ENCODE results near the gene HNRNPA1.

DNA sequence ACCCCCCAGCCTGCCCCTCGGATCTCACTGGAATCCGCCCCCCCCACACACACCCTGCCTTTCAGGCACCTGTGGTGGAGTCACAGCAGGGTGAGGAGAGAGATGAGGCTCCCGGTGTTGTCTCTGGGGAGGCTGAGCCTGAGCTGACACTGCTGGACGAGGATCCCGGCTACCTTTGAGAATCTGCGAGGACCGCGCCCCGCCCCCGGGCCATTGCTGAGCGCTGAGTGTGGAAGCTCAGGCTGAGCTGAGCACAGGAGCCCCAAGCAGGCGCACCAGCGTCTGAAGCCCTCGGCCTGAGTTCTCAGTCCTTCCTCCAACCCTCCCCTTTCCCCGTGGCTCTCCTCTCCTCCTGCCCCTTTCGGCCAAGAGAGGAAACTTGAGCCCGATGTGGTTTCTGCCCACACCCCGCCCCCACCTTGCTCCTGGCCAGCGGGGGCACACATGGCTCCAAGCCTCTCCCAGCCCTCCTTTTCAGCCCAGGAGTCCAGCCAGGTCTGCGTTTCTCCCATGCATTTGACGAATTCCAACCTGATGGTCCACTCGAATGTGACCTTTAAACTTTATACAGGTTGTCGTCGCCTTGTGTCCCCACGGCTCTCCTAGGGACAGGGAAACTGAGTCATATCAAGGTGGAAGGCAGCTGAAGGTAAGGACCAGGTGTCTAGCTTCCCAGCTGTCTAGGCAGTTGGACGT lies 20.4 kb downstream of the HNRNPA1 start, which contains the start of gene NFE2:
- TF ChIP-seq, protein P1, sequence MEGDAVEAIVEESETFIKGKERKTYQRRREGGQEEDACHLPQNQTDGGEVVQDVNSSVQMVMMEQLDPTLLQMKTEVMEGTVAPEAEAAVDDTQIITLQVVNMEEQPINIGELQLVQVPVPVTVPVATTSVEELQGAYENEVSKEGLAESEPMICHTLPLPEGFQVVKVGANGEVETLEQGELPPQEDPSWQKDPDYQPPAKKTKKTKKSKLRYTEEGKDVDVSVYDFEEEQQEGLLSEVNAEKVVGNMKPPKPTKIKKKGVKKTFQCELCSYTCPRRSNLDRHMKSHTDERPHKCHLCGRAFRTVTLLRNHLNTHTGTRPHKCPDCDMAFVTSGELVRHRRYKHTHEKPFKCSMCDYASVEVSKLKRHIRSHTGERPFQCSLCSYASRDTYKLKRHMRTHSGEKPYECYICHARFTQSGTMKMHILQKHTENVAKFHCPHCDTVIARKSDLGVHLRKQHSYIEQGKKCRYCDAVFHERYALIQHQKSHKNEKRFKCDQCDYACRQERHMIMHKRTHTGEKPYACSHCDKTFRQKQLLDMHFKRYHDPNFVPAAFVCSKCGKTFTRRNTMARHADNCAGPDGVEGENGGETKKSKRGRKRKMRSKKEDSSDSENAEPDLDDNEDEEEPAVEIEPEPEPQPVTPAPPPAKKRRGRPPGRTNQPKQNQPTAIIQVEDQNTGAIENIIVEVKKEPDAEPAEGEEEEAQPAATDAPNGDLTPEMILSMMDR (IDR thresholded peaks at IDR 0.05) = no peak
- no peak for TF ChIP-seq POLR2A (IDR thresholded peaks at IDR 0.05)
